Stimulated activated CD4-positive, alpha-beta T cell treated with anti-CD3 and anti-CD28 coated beads, Interleukin-12 subunit alpha, Interleukin-12 subunit beta, amount 100 ng/mL, for 48 hours (primary cell): Measurements from ENCODE around the gene AKAP13.

ENCODE experiments used
- DNase-seq, 3 donors: peaks; one replicate each; pipeline ENCODE4 v3.0.0-alpha.2; 2020; ENCODE audit warnings: low read depth in 2 of 3, low spot score in 1 of 3

The AKAP13 gene

DNA sequence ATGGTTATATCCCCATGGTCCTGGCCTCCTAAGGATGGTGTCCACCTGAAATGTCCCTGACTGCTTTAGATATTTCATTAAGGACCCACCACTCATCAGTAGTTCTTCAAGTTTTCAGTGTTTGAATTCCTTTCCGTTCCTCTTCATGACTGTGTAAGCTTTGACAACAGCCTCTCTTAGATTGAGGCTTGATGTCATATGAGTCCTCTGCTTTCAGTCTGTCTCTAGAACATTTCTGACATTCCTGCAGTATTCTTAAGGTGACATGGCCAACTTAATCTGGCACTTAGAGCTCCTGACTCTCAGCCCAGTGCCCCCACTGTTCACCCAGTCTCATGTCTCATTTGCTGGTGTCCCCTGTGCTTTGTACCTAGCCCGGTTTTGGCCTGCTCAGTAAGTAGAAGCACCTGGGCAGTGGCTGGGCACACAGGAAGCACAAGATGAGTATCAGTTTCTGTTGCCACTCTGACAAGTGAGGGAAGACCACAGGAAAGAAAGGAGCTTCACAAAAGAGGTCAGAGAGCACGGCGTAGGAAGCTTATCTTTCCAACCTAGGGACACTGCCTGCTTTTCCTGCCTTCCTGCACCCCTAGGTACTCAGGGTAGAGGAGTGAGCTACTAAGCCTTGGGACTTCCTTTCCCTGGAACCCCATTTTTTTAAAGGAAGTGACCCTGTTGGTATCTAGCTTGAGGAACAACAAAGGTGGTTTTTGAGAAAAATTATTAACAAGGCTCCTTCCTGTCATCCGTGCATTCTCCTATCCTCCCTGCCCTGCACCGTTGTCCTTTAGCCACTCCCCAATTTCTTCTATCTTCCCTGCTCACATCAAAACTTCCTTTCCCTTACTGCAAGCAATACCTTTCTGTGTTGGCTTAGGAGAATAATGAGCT, 311.2 kb downstream of the AKAP13 start:
- no peak for DNase-seq

DNA sequence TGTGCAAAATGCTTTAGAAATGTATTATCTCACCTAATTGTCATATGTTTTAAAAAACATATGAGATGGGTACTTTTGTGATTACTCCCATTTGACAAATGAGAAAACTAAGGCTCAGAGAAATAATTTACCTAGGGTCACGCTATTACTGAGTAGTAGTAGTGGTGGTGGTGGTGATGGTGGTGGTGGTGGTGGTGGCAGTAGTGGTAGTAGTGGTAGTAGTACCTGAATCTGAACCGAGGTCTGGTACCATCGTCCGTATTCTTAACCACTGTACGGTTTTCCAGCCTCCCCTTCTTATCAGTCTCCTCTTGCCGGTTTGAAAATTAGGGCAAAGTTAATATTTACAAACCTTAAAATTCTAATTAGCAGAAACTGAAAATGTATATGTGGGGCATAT, 311.9 kb downstream of the AKAP13 start:
- DNase-seq = no peak

DNA sequence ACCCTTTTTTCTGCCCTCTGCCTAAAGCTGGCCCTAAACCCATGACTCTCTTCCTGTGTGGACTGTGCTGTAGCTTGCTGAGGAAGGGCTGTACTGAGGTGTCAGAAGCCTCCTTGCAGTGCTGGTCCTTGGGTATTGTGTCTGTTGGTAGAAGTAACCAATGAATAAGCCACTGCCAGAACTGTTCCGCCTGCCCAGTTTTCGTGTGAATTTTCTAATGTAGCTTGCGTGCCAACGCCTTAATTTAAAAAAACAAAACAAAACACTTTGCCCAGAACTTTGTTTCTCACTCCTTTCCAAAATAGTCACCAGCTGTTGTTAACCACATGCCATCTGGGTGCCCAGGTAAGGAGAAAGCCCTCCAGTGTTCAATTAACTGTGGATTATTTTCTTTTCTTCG, 312.5 kb downstream of the AKAP13 start:
- DNase-seq = no peak

DNA sequence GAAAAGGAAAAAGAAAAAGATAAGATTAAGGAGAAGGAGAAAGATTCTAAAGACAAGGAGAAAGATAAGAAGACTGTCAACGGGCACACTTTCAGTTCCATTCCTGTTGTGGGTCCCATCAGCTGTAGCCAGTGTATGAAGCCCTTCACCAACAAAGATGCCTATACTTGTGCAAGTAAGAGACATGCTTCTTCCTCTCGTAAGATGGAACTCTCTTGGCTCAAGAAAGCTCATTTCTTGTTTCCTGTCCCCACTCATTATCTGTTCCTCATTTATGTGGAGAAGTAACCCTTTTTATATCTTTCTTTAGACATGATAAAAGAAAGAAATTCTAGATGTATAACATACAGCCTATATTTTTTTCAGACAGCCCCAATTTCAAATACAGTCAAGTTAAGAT, 312.9 kb downstream of the AKAP13 start:
- no peak for DNase-seq

DNA sequence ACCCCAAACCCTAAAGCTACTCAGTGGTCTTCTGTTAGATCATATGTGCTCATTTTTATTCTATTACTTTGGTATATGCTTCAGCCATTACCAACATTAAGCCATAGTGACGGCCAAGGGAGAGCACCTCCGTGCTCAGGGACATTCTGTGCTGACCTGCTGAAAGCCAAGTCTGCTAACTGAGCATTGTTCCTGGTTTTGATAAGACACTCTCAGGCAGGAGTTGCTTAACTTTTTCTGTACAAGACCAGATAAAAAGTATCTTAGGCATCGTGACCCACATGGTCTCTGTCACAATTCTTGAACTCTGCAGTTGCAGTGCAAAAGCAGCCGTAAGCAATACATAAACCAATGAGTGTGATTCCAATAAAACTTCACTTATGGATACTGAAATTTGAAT, 313.7 kb downstream of the AKAP13 start:
- DNase-seq = no peak

DNA sequence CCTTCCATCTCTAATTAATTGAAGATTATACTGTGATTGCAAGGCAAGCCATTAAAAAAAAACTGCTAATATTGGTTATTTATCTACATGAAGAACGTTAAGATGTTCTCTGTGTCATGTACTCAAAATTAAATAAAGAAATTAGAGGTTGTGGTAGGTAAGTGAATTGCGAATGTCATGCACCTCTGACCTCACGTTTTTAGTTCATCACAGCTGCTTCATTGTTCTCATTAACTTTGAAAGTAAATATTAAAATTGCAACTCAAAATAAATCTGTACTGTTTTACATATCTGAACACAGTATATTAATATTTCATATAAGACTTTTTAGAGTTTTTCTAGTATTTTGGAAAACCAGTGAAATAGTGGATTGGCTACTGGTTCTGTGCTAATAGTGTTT, 320.4 kb downstream of the AKAP13 start:
- no peak for DNase-seq

DNA sequence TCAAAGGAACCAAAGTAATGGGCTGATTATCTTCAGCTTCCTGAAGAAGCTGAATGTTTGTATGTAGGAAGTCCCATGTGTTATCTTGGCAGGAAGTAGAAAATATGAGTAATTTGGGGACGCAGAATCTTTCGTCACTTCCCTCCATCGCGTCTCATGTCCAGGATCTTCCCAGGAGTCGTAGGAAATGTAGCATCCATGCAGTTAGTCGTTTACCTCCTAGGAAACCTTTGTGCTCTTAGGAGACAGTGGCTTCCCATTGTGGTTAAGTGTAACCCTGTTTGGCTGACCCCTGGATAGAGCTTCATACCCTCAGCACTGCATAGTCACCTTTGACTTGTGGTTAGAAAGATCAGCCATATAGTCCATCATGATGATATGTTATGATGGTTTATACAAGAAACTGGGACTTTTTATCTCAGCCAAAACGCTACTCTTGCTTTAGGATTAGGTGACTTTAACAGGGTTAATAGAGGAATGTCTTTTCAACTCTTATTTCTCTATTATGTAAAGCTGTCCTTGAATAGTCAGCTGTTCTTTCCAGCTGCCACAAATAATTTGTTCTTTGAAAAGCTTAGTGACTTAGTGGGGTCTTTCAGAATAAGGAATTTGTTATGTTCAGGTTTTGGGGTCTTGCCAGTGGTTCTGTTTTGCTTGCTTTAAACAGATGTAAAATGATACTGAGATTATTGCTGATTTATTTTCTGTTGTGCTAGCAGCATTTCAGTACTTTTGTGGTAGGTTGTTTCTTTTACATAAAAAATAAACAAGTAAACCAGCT, 322.1 kb downstream of the AKAP13 start:
- no peak for DNase-seq

DNA sequence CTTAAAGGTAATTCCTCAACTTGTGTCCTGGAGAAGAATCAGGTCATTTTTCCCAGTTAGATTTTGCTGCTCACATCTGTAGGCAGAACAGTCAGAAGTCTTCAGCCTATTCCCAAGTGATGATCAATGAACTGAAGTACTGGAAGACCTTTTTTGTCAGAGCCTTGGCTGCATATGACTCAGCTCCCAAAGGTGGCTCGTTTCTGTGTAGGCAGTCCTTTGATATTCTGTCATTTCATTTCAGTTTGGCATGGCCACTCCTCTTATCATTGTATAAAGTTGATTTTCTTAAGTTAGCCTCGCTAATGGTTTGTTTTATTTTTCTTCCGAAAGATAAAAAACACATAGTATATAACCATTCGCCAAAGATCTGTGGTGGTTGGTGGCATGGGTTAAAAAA, 323.7 kb downstream of the AKAP13 start:
- no peak for DNase-seq

DNA sequence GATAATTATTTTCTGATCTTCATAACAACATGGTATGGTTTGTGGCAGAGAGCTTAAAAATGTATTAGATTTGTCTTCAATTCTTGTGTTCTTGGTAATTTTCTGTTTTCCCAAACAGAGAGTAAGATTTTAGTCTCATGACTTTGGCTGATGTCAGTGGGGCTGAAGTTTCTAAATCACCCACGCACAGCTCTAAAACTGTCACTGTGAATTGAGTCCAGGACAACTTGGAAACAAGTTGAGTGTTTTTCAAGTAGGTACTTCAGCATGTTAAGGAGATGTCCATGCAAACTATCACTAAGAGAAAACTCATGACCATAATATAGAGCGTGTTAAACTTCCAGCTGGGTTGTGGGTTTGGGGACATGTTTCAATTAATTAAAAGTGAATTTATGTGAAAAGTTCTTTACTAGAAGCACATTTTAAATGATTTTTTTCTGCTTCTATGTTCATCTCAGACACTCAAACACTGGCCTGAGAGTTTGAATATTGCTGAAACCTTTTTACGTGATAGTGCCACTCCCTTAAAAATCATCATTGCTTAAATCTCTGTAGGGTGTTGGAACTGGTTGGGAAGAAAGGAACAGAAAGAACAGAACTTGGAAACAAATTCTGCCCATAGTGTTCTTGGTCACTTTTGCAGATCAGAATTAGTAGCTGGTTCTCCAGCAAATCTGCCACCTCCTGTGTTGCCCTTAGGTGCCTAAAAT, 324.5 kb downstream of the AKAP13 start:
- DNase-seq = no peak

DNA sequence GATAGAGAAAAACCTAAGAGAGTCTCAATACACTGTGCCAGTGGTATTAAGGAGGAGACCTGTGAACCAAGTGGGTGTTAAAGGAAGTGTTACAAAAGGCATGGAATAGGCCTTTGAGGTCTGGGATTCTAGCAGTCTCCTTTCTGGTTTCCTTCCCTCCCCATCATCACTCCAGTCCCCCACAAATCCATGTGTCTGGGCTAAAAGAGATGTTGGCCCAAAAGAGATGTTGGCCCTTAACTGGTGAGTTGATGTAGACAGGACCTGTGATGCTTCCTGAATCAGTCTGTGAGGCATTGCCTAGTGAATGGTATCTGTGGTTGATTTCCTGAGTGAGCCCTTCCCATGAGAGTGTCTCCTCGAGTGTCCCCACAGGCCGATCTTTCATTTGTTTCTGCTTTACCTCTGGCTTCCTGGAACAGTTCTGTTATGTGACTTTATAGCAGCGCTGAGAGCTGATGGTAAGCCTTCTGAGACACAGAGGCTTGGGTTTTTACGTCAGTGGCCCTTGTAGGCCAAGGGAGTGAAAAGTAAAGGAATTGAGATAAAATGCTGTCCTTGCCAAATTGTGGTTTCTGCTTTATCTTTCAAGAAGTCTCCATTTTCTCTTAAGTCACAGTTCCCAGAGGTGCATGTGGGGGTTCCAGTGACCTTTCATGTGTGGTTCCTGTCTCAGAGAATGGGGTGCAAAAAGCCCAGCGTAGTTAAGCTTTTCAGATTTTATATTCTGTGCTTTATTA, 326.5 kb downstream of the AKAP13 start:
- DNase-seq = peak in 1 of 3 donors; percentile 46

DNA sequence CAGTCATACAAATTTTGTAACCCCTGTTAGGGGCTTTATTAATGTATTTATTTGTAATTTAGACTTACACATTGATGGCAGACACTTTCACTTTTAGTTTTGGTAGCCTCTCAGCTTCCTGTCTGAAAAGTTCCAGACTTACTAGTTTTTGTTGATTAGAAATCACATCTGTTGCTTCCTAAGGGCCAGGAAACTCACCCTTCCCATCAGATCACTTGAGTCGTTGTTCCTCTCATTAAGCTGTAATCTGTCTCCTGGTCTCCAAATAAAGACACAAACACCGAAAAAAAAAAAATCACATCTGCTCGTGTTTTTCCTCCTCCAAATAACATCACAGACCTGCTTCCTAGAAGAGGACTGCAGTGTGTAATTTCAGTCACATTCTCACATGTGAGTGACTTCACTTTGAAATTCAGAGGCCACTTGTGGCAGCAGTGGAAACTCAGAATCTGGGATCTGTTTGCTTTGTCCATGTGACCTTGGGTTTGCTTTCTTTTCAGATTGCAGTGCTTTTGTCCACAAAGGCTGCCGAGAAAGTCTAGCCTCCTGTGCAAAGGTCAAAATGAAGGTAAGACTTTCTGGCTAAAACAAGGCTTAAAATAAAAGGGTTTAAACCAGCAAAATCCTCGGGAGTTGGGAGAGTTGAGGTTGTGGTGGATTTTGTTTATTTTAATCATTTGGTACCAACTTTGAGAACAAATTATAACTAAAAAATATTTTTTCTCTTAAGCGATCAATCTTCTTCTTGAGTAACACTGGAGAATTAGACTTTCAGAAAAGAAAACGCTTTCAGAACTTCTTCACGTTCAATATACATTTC, 327.3 kb downstream of the AKAP13 start:
- DNase-seq = no peak

DNA sequence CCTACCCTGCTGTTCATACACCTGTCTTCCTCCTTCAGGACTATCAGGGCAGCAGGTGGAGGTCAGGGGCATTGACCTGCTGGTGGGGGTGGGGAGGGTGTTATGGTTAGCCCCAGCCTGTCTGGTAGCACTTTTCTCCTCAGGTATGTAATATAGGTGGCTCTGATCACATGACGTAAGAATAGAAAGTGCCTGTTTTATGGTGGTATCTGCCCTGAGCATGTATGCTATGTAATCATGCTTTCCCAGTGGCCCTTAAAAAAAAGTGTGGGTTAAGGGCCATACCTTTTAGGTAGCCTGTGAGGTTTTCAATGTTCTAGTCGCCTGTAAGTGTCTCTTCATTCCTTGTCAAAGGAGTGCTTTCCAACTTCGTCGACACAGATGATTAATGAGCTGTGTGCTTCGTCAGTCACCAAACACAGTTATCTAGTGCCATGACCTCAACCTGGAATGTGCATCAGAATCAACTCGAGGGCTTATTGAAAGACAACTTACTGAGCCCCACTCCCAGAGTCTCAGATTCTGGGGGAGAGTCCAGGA, 328.1 kb downstream of the AKAP13 start:
- no peak for DNase-seq

DNA sequence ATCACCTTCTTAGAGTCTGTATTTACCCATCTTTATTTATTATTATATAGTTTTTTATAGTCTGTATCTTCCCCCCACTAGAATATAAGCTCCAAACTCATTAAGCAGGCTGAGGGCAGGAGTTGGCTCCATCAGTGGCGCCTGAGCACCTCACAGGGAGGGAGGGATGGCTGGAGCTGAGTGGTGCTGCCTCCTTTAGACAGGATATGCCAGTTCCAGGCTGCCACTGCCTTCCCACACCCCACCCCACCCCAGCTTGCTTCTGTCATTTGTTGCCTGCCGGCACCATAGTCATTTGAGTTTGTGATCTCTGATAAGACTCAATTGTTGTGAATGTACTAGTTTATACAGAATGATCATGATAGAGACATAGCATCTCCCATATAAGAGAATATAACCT, 328.8 kb downstream of the AKAP13 start:
- no peak for DNase-seq

DNA sequence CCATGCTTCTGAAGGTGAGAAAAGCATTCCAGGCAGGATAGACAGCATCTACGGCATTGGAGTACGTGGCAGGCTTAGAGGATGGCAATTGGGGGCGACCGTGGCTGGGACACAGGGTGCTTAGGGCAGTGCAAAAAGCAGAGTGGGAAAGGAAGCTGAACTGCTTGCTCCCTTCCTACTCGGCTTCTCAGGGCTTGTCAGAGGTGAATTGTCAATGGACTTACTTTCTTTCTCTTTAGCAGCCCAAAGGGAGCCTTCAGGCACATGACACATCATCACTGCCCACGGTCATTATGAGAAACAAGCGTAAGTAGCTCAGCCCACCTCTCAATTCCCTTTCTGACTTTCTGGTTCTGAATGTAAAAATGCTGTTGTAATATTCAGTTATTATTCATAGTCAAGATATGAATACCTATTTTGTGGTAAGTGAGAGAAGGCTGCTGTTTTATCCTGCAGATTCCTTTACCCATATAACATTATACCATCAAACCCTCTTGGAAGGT, 330.0 kb downstream of the AKAP13 start:
- no peak for DNase-seq

DNA sequence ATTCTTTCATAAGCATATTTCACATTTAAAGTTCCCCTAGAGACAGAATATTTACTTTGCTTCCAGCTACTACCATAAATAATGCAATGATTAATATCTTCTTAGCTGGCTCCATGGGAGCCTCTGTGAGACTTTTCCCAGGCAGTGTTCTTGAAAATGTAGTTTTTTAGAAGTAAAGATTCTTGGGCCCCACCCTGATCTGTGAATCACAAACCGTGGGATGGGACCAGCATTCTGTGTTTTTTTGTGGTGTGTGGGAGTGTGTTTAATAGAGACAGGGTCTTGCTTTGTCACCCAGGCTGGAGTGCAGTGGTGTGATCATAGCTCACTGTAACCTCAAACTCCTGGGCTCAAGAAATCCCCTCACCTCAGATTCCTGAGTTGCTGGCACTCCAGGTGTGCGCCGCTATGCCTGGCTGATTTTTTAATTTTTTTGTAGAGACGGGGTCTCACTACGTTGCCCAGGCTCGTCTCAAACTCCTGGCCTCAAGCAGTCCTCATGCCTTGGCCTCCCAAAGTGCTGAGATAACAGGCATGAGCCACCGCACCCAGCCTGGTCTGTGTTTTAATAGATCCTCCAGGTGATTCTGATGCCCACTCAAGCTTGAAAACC, 331.3 kb downstream of the AKAP13 start:
- DNase-seq = no peak

DNA sequence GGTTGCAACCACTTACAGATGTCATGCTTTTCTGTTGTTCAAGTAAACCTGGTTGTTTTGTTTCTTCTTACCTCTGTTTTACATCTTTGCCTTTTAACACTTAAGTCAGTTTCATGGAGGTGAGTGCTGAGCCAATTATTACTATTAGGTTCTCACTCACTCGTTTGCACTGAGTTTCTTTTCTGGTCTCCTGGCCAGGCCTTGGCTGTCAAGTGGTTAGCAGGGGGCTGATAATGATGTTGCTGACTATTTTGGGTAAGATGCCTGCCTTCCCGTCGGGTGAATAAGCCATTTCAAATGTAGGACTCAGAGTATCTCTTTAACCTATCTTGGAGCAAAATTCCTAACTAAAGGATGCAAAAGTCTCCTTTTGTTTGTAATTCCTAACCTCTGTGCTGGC, 335.9 kb downstream of the AKAP13 start:
- no peak for DNase-seq

DNA sequence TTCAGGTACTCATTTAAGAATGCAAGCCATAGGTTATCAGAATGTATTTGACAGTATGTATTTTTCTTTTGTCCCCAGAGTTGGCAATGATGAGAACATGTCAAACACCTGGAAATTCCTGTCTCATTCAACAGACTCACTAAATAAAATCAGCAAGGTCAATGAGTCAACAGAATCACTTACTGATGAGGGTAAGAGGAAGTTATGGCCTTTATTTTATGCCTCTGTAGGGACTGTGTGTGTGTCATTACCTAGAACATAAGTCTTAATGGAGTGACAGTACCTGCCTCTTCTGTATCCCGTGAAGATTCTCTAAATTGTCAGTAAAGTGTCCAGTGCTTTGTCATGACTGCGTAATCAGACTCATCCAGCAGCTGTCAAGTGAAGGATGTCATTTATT, 336.8 kb downstream of the AKAP13 start:
- no peak for DNase-seq

DNA sequence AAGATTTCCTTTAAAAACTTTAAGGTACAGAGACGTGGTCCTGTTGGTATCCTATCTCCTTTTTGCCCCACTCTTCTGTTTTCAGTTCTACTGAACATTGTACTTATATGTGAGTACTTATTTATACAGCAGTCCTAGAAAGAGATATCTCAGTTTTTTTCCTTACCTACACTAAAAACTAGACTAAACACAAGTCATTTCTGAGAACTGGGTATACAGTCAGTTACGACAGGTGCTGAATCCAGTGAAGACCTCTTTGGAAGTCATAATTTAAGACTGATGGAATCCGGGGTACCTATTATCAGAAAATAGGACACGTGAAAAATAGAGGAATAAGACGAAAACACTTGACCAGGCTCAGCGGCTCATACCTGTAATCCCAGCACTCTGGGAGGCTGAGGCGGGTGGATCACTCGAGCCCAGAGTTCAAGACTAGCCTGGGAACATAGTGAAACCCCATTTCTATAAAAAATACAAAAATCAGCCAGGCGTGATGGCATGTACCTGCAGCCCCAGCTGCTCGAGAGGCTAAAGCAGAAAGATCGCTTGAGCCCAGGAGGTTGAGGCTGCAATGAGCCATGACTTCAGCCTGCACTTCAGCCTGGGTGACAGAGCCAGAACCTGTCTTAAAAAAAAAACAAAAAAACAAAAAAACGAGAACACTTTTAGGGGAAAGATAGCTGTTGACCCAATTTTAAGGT, 338.0 kb downstream of the AKAP13 start:
- DNase-seq = no peak

DNA sequence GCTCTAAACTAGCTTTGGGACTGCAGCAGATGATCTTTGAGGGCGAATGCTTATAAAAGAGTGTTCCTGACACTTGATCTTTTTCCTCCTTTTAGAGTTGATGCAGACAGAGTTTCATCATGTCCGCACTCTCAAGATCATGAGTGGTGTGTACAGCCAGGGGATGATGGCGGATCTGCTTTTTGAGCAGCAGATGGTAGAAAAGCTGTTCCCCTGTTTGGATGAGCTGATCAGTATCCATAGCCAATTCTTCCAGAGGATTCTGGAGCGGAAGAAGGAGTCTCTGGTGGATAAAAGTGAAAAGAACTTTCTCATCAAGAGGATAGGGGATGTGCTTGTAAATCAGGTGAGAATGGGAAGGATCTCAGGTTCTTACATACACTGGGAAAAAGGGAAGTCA, 338.6 kb downstream of the AKAP13 start:
- no peak for DNase-seq
